ENCODE results near the gene ACVRL1.

ACVRL1 gene

DNA sequence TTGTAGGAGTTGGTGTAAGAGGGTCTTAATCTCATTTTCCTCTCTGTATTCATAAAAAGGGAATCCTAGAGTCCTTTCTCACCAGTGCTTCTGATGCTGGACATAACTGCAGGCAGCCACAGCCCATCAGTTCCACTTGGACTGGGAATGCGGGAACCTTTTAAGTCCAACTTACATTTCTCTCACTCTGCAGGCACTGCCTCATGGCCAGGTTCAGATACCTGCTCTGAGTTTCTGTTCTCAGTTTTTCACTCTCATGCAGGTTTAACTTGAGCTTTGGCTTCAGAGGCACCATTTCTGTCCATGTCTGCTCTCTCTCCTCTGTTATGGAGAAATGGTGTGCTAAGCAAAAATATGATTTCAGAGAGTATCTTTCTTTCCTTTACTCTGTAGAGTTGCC lies 48.4 kb downstream of the ACVRL1 start:
- Histone ChIP-seq H3K27me3 (no peaks in the 10 kb centered on the region), H3K4me1 (peaks cover 13% of the 10 kb centered on the region; the same call in 1 of the 2 replicates), H3K36me3 (peaks cover 40% of the 10 kb centered on the region), H3K9me3 (no peaks in the 10 kb centered on the region), H3K4me3 (ENCODE audit: low read depth, low read length) (no peak overlapping the region)
- TF ChIP-seq, protein P1, sequence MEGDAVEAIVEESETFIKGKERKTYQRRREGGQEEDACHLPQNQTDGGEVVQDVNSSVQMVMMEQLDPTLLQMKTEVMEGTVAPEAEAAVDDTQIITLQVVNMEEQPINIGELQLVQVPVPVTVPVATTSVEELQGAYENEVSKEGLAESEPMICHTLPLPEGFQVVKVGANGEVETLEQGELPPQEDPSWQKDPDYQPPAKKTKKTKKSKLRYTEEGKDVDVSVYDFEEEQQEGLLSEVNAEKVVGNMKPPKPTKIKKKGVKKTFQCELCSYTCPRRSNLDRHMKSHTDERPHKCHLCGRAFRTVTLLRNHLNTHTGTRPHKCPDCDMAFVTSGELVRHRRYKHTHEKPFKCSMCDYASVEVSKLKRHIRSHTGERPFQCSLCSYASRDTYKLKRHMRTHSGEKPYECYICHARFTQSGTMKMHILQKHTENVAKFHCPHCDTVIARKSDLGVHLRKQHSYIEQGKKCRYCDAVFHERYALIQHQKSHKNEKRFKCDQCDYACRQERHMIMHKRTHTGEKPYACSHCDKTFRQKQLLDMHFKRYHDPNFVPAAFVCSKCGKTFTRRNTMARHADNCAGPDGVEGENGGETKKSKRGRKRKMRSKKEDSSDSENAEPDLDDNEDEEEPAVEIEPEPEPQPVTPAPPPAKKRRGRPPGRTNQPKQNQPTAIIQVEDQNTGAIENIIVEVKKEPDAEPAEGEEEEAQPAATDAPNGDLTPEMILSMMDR (IDR thresholded peaks at IDR 0.05; ENCODE audit: low read depth, low read length) = no peak
- DNase-seq = no peak

DNA sequence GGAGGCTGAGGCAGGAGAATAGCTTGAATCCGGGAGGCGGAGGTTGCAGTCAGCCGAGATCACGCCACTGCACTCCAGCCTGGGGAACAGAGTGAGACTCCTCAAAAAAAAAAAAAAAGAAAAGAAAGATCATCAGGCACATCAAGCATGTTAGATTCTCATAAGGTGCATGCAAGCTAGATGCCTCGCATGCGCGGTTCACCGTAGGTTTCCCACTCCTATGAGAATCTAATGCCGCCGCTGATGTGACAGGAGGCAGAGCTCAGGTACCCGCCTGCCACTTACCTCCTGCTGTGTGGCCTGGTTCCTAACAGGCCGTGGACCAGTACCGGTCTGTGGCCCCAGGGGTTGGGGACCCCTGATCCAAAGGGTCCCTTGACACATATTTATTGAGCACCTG lies 51.2 kb downstream of the ACVRL1 start:
- H3K36me3 ChIP-seq = peaks cover 44% of the 10 kb centered on the region
- H3K4me1 ChIP-seq = peaks cover 13% of the 10 kb centered on the region; the same call in 1 of the 2 replicates
- H3K27me3 ChIP-seq = no peaks in the 10 kb centered on the region
- H3K4me3 ChIP-seq (ENCODE audit: low read depth, low read length) = no peak overlapping the region
- no peak for DNase-seq
- TF ChIP-seq, protein P1 (IDR thresholded peaks at IDR 0.05; ENCODE audit: low read depth, low read length) = no peak
- no peaks in the 10 kb centered on the region for H3K9me3 ChIP-seq

DNA sequence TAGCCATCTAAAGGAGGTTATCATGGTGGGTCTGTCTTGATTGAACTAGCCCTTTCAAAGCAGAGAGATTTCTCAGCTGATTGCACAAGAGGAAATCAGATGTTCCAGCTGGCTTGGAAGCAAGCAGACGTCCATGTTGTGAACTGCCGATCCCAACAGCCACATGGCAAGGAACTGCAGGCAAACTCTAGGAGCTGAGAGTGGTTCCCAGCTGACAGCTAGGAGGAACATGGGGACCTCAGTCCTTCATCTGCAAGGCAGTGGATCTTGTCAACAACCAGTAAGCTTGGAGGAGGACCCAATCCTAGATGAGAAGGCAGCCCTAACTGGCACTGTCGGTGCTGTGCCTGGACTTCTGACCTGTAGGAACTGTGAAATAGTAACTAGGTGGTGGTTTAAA lies 51.9 kb downstream of the ACVRL1 start:
- H3K9me3 ChIP-seq = no peaks in the 10 kb centered on the region
- H3K4me1 ChIP-seq = peaks cover 10% of the 10 kb centered on the region; the same call in 1 of the 2 replicates
- no peak overlapping the region for H3K4me3 ChIP-seq (ENCODE audit: low read depth, low read length)
- TF ChIP-seq, protein P1 (IDR thresholded peaks at IDR 0.05; ENCODE audit: low read depth, low read length) = no peak
- DNase-seq = no peak
- peaks cover 50% of the 10 kb centered on the region for H3K36me3 ChIP-seq
- H3K27me3 ChIP-seq = no peaks in the 10 kb centered on the region

DNA sequence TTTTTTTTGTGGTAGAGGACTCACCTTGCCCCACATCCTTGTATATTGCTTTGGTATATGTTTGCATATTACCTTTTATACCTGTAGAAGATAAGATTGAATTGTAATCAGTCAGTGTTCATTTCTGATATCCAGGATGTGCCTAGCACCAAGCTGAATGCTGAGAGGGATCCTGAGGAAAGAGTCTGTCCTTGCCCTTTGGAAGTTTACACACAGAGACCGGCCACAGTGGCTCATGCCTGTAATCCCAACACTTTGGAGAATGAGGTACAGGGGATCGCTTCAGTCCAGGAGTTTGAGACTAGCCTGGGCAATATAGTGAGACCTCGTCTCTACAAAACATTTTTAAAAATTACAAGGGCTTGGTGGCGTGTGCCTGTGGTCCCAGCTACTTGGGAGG lies 52.6 kb downstream of the ACVRL1 start:
- no peak for DNase-seq
- H3K27me3 ChIP-seq = no peaks in the 10 kb centered on the region
- H3K4me3 ChIP-seq (ENCODE audit: low read depth, low read length) = no peak overlapping the region
- H3K4me1 ChIP-seq = peaks cover 3% of the 10 kb centered on the region; the same call in 1 of the 2 replicates
- peaks cover 52% of the 10 kb centered on the region for H3K36me3 ChIP-seq
- no peaks in the 10 kb centered on the region for H3K9me3 ChIP-seq
- TF ChIP-seq, protein P1 (IDR thresholded peaks at IDR 0.05; ENCODE audit: low read depth, low read length) = no peak

DNA sequence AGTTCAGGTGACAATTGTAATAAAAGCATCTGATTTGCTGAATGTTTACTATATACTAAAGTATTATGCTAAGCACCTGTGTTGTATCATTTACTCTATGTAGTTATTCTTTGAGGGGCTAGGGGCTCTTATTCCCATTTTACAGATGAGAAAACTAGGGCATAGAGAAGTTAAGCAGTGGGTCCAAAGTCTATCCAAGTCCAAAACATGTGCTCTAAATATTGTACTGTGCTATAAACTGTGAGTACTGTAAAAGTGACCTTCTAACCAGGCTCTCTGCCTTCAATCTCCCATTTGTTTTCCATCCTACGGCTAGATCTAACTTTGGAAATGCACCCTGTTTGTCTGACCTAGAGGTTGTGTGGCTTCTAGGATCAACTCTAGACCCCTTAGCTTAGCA lies 53.2 kb downstream of the ACVRL1 start:
- no peak for DNase-seq
- Histone ChIP-seq H3K9me3 (no peaks in the 10 kb centered on the region), H3K36me3 (peaks cover 52% of the 10 kb centered on the region), H3K4me1 (no peaks in the 10 kb centered on the region; the same call in 1 of the 2 replicates), H3K27me3 (no peaks in the 10 kb centered on the region), H3K4me3 (ENCODE audit: low read depth, low read length) (no peak overlapping the region)
- TF ChIP-seq, protein P1 (IDR thresholded peaks at IDR 0.05; ENCODE audit: low read depth, low read length) = no peak

DNA sequence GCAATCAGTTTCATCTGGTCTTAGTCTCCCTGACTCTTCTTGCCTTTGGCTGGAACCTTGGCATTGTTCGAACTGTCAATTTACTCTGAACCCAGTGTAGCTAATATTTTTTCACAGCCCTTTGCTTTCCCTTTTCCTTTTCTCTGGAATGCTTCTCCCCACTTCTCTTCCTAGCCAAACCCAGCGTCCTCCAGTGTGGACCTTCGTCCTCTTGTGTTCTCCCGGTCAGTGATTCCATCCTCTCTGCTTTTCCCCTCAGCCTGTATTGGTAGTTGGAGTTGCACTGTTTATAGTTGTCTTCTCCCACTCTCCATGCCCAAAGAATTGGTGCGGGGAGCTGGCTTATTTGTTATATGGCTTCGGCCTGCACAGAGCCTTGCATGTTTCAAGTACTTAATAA lies 53.6 kb downstream of the ACVRL1 start:
- Histone ChIP-seq H3K9me3 (no peaks in the 10 kb centered on the region), H3K36me3 (peaks cover 49% of the 10 kb centered on the region), H3K4me1 (no peaks in the 10 kb centered on the region; the same call in 1 of the 2 replicates), H3K27me3 (no peaks in the 10 kb centered on the region), H3K4me3 (ENCODE audit: low read depth, low read length) (no peak overlapping the region)
- TF ChIP-seq, protein P1 (IDR thresholded peaks at IDR 0.05; ENCODE audit: low read depth, low read length) = no peak
- DNase-seq = no peak
